ENCODE measurements around the gene OR4L1. TPM values are rescaled to one million over a fixed set of nuclear protein-coding genes. Genes with fewer than 3 reads are reported as not detected.
"Not testable (repeated sequence)": the region's sequence is repeated elsewhere in the genome, so short reads cannot be mapped to it uniquely, and the experiment has no call there.

The OR4L1 gene
- total RNA-seq (2014; rRNA removed; shearing (Covaris generic)), result not detected in 2 replicates
- not detected in 2 replicates for polyA plus RNA-seq (2015; cell fraction: cytosol; rRNA removed)
- not detected in 2 replicates for polyA plus RNA-seq (2015; cell fraction: nucleus; rRNA removed)

- DNase-seq (ENCODE audit: low read depth), result no peak
These were observed at the start of gene OR4L1 for GRCh38 chr14:20059745-20060144. Gene OR4L1 (plus strand): TSS chr14:20060045. CDS start chr14:20060045, 0 bp downstream.

GRCh38 chr14:20019257-20019865, 40.5 kb upstream of the OR4L1 start, which contains the start of gene OR4K14:
Gene OR4K14 (minus strand): TSS chr14:20019307. CDS start chr14:20015193, 4,114 bp downstream.
- no peak for DNase-seq (ENCODE audit: low read depth)

GRCh38 chr14:20031058-20031457, 28.8 kb upstream of the OR4L1 start:
- no peak for DNase-seq (ENCODE audit: low read depth)

- DNase-seq (ENCODE audit: low read depth), result no peak
These were observed 24.4 kb upstream of the OR4L1 start for GRCh38 chr14:20035449-20035848.

- DNase-seq (ENCODE audit: low read depth), result no peak
These were observed 23.9 kb upstream of the OR4L1 start, which contains the start of gene OR4K13 for GRCh38 chr14:20035938-20036337. Gene OR4K13 (minus strand): TSS chr14:20036038. CDS start chr14:20034758, 1,280 bp downstream.

GRCh38 chr14:20044243-20044642, 15.6 kb upstream of the OR4L1 start:
- no peak for DNase-seq (ENCODE audit: low read depth)

GRCh38 chr14:20048202-20048601, 11.6 kb upstream of the OR4L1 start:
- DNase-seq (ENCODE audit: low read depth), result no peak

GRCh38 chr14:20092050-20092449, 32.2 kb downstream of the OR4L1 start:
- DNase-seq (ENCODE audit: low read depth), result no peak

GRCh38 chr14:20093442-20093841, 33.6 kb downstream of the OR4L1 start:
- no peak for DNase-seq (ENCODE audit: low read depth)

- not testable (repeated sequence) for DNase-seq (ENCODE audit: low read depth)
These were observed 39.3 kb downstream of the OR4L1 start for GRCh38 chr14:20098926-20099770.

GRCh38 chr14:20110438-20110837, 50.6 kb downstream of the OR4L1 start, which contains the start of gene OR4K17:
Gene OR4K17 (plus strand): TSS chr14:20110739. CDS start chr14:20117500, 6,761 bp downstream.
- DNase-seq (ENCODE audit: low read depth), result no peak

Small RNA genes lying within 50 kb of the gene (small RNA-seq; reads per million reads assigned to genes)
- gene RNA5SP380, result not detected

Other genes with a start within 250 kb of the OR4L1 start
- not detected in 2 replicates for gene OR4K2, start 184.9 kb upstream of the OR4L1 start, total RNA-seq (2014; rRNA removed; shearing (Covaris generic))
- gene OR4K5, start 139.4 kb upstream of the OR4L1 start, total RNA-seq (2014; rRNA removed; shearing (Covaris generic)), result not detected in 2 replicates
- not detected in 2 replicates for gene OR4K1, start 129.1 kb upstream of the OR4L1 start, total RNA-seq (2014; rRNA removed; shearing (Covaris generic))
- gene OR4K15, start 84.5 kb upstream of the OR4L1 start, total RNA-seq (2014; rRNA removed; shearing (Covaris generic)), result not detected in 2 replicates
- not detected in 2 replicates for gene OR4Q2, start 57.9 kb upstream of the OR4L1 start, total RNA-seq (2014; rRNA removed; shearing (Covaris generic))
- gene OR4K14, start 40.7 kb upstream of the OR4L1 start, total RNA-seq (2014; rRNA removed; shearing (Covaris generic)), result not detected in 2 replicates
- gene OR4K13, start 24.0 kb upstream of the OR4L1 start, total RNA-seq (2014; rRNA removed; shearing (Covaris generic)), result not detected in 2 replicates
- gene OR4K17, start 50.7 kb downstream of the OR4L1 start, total RNA-seq (2014; rRNA removed; shearing (Covaris generic)), result not detected in 2 replicates
- gene OR4N5, start 78.8 kb downstream of the OR4L1 start, total RNA-seq (2014; rRNA removed; shearing (Covaris generic)), result not detected in 2 replicates
- gene OR11G2, start 130.9 kb downstream of the OR4L1 start, total RNA-seq (2014; rRNA removed; shearing (Covaris generic)), result not detected in 2 replicates
- gene OR11H6, start 163.7 kb downstream of the OR4L1 start, total RNA-seq (2014; rRNA removed; shearing (Covaris generic)), result not detected in 2 replicates
- not detected in 2 replicates for gene OR11H7, start 168.9 kb downstream of the OR4L1 start, total RNA-seq (2014; rRNA removed; shearing (Covaris generic))
- not detected in 2 replicates for gene OR11H4, start 179.2 kb downstream of the OR4L1 start, total RNA-seq (2014; rRNA removed; shearing (Covaris generic))
- gene TTC5, start 245.9 kb downstream of the OR4L1 start, total RNA-seq (2014; rRNA removed; shearing (Covaris generic)), result 13.5 and 15.6 TPM in 2 replicates

Measured in HT1080 (cell line).